CD4-positive, alpha-beta T cell treated with Interleukin-6 for 4 hours (primary cell): Measurements from ENCODE around the gene ECM1.

Source experiments
- DNase-seq: peaks from one replicate; pipeline ENCODE4 v3.0.0-alpha.2; 2020; ENCODE audit warnings: mixed read lengths

ECM1 gene

GRCh38 chr1:150560011-150560438 lies 52.1 kb downstream of the ECM1 start:
- peak; percentile 83 for DNase-seq

GRCh38 chr1:150560576-150561253 lies 52.8 kb downstream of the ECM1 start:
- peak; percentile 89 for DNase-seq

DNA sequence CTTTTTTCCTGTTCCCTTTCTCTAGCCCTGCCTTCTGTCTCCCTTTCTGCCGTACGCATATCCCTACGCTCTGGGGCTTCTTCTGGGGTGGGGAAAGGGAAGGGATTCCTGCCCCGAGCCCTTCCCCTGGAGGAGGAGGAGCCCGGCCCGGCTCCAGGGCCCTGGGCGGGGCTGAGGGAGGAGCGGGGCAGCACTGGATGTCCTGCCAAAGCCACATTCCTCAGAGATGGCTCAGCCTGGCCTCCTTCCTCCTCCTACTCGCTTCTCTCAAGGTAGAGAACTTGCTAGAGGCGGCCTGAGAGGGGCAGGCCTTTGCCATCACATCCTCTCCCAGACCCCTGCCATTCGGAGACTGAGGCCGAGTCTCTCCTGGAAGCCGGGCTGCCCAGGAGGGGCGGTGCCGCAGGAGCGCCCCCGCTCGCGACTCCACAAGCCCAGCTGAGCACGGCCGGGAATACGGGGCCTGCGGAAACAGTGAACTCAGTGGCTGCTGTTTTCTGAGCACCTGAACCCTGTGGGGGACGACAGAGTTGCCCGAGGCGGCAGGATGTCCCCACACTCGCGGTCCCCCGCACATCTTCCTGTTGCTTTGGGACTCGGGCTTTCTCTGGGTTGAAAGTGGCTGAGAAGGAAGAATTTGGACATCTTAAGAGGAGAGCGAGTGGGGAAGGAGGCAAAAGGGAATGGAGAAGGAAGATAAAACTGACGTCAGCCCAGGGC lies 53.5 kb downstream of the ECM1 start:
- DNase-seq, result peak; percentile 71

DNA sequence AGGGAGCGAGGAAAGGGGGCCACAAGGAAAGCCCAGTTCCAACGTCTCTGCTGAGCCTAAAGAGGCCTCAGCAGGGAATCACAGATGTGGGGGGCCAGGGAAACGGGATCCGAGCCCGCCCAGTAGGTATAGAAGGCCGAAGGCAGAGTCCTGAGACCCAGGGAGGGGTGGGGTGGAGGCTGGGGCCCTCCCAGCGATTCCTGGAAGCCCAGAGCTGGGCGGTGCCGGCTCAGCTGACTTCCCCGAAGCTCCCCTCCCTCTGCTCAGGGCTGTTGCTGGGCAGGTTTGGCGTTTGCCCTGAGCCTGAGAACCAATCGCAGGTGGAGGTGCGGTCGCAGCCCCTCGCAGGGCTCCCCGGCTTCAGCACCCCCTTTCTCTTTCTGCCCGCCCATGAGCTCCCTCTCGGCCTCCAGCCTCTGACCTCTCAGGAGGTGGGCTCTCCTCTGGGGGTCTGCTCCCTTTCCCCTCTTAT lies 54.1 kb downstream of the ECM1 start:
- peak; percentile 92 for DNase-seq

- peak; percentile 82 for DNase-seq
Measured at GRCh38 chr1:150562446-150563339, 54.8 kb downstream of the ECM1 start.
